K562 (cell line): Measurements from ENCODE around the gene RBM4B. TPM values are rescaled to one million over a fixed set of nuclear protein-coding genes. Genes with fewer than 3 reads are reported as not detected.

Experiments
- BCOR ChIP-seq: fragments of 450-650 bp; IDR thresholded peaks from 2 replicates; pipeline ENCODE4 v1.6.1; 2016
- BHLHE40 ChIP-seq: IDR thresholded peaks from 2 replicates; pipeline ENCODE4 v1.6.1; 2011; ENCODE audit warnings: low read length, improper control_type of control experiment
- CEBPG ChIP-seq, 3 experiments: fragments of 200-800 bp in 1 of 3; sonication (Bioruptor generic) in 1 of 3; sonication (generic) in 1 of 3; formaldehyde crosslinking in 1 of 3; IDR thresholded peaks in 2 of 3; conservative IDR thresholded peaks in 1 of 3; 2 replicates each; pipeline versions ENCODE4 v1.6.1 to v1.8.0; 2016 to 2022; ENCODE audit warnings: missing compliant biosample characterization in 2 of 3, missing genetic modification characterization in 2 of 3, mild to moderate bottlenecking in 1 of 3, missing genetic modification reagents in 1 of 3
- CREM ChIP-seq: IDR thresholded peaks from 2 replicates; pipeline ENCODE4 v1.6.1; 2014; ENCODE audit warnings: antibody characterized with exemption, low read depth
- CSDE1 ChIP-seq, 2 experiments: fragments of 450-650 bp; IDR thresholded peaks; 2 replicates each; pipeline ENCODE4 v1.6.1; 2016; ENCODE audit warnings: mild to moderate bottlenecking in 1 of 2
- EHMT2 ChIP-seq: fragments of 450-650 bp; IDR thresholded peaks from 2 replicates; pipeline ENCODE4 v1.6.1; 2018; ENCODE audit warnings: antibody characterized with exemption
- ELF2 ChIP-seq: fragments of 250-450 bp; sonication (Bioruptor Pico); IDR thresholded peaks from 2 replicates; pipeline ENCODE4 v1.5.0; 2021; ENCODE audit warnings: mild to moderate bottlenecking
- FOSL1 ChIP-seq: fragments of 200-800 bp; sonication (Bioruptor generic); conservative IDR thresholded peaks from 2 replicates; pipeline ENCODE4 v1.6.1; 2016; ENCODE audit warnings: missing genetic modification characterization, missing compliant biosample characterization
- GTF2F1 ChIP-seq: IDR thresholded peaks from 2 replicates; pipeline ENCODE4 v1.6.1; 2011; ENCODE audit warnings: low read depth, low read length, improper control_type of control experiment
- HDAC2 ChIP-seq: fragments of 450-650 bp; IDR thresholded peaks from 2 replicates; pipeline ENCODE4 v1.6.1; 2016; ENCODE audit warnings: mild to moderate bottlenecking
- KAT8 ChIP-seq: fragments of 450-650 bp; IDR thresholded peaks from 2 replicates; pipeline ENCODE4 v1.6.1; 2016; ENCODE audit warnings: low read depth, mild to moderate bottlenecking
- KDM5B ChIP-seq: fragments of 200-600 bp; sonication (generic); IDR thresholded peaks from 2 replicates; pipeline ENCODE4 v1.6.1; 2012; ENCODE audit warnings: low read depth, mild to moderate bottlenecking, moderate library complexity, low read length, control low read depth, inconsistent platforms; ENCODE audit not compliant: insufficient replicate concordance
- MTA1 ChIP-seq: fragments of 450-650 bp; IDR thresholded peaks from 2 replicates; pipeline ENCODE4 v1.6.1; 2017; ENCODE audit warnings: borderline replicate concordance
- NR4A1 ChIP-seq, 2 experiments: fragments of 250-450 bp in 1 of 2; fragments of 450-650 bp in 1 of 2; sonication (Bioruptor Pico) in 1 of 2; IDR thresholded peaks; 2 replicates each; pipeline versions ENCODE4 v1.4.0 to v1.6.1; 2016 to 2020; ENCODE audit warnings: mild to moderate bottlenecking in 2 of 2, missing compliant biosample characterization in 1 of 2, missing genetic modification characterization in 1 of 2, moderate library complexity in 1 of 2
- PHB ChIP-seq: fragments of 250-450 bp; sonication (Bioruptor Pico); IDR thresholded peaks from 2 replicates; pipeline ENCODE4 v1.5.0; 2021
- RBFOX2 ChIP-seq: fragments of 200-400 bp; formaldehyde crosslinking; IDR thresholded peaks from 2 replicates; pipeline ENCODE4 v1.6.1; 2017; ENCODE audit warnings: low read depth, mild to moderate bottlenecking, low read length, moderate library complexity
- RBM15 ChIP-seq: fragments of 200-400 bp; formaldehyde crosslinking; IDR thresholded peaks from 2 replicates; pipeline ENCODE4 v1.6.1; 2018; ENCODE audit warnings: mild to moderate bottlenecking, low read length, moderate library complexity; ENCODE audit not compliant: insufficient read depth
- RBM22 ChIP-seq: fragments of 200-400 bp; formaldehyde crosslinking; IDR thresholded peaks from 2 replicates; pipeline ENCODE4 v1.6.1; 2018; ENCODE audit warnings: low read length, low read depth; ENCODE audit not compliant: poor library complexity, severe bottlenecking
- RUNX1 ChIP-seq: sonication (generic); IDR thresholded peaks from 2 replicates; pipeline ENCODE4 v1.6.1; 2016; ENCODE audit warnings: antibody characterized with exemption, low read depth
- SMARCA4 ChIP-seq: fragments of 450-650 bp; IDR thresholded peaks from 2 replicates; pipeline ENCODE4 v1.6.1; 2016
- ZBTB7A ChIP-seq: IDR thresholded peaks from 2 replicates; pipeline ENCODE4 v1.6.1; 2011; ENCODE audit warnings: low read depth, mild to moderate bottlenecking, low read length, moderate library complexity, borderline replicate concordance; ENCODE audit not compliant: control insufficient read depth
- ZNF239 ChIP-seq: fragments of 250-450 bp; sonication (Bioruptor Pico); IDR thresholded peaks from 2 replicates; pipeline ENCODE4 v1.4.0; 2020; ENCODE audit warnings: mild to moderate bottlenecking
- polyA plus RNA-seq, 8 experiments: library from polyadenylated mRNA; depleted of rRNA in 4 of 8; stranded (reverse) in 5 of 8; unstranded in 3 of 8; fragments of >200 nt; fragmentation: Nextera tagmentation in 2 of 8; fragmentation: Illumina TruSeq in 1 of 8; extraction: Ambion mirVana in 2 of 8; extraction: Trizol in 1 of 8; gene quantifications; 2 replicates each; pipeline versions ENCODE4 v1.2.1 to v1.2.3, GENCODE V29; 2011 to 2014; ENCODE audit warnings: inconsistent platforms in 1 of 8, missing spikeins in 1 of 8
- total RNA-seq, 7 experiments: library from RNA; depleted of rRNA in 6 of 7; stranded (reverse); fragments of >200 nt in 6 of 7; fragmentation: Illumina TruSeq in 2 of 7; extraction: Trizol in 2 of 7; gene quantifications; 2 replicates each; pipeline versions ENCODE4 v1.2.1 to v1.2.3, GENCODE V29; 2011 to 2021; ENCODE audit warnings: low replicate concordance in 1 of 7
- TF ChIP-seq, protein P1 (sequence below): fragments of 250-450 bp; sonication (Bioruptor Pico); IDR thresholded peaks from 2 replicates; pipeline ENCODE4 v1.9.0; 2021; ENCODE audit warnings: mild to moderate bottlenecking, inconsistent platforms
- TF ChIP-seq, protein P2 (sequence below): fragments of 450-650 bp; formaldehyde crosslinking; IDR thresholded peaks from 2 replicates; pipeline ENCODE4 v1.4.0; 2020; ENCODE audit warnings: mild to moderate bottlenecking, moderate library complexity

RBM4B gene
- total and polyA plus RNA-seq, 9 of the 15 experiments (the other 6 are each of a cell fraction or from before 2014, with no cell fraction given), result 14.6 to 39.9 (median 23.3) TPM

DNA sequence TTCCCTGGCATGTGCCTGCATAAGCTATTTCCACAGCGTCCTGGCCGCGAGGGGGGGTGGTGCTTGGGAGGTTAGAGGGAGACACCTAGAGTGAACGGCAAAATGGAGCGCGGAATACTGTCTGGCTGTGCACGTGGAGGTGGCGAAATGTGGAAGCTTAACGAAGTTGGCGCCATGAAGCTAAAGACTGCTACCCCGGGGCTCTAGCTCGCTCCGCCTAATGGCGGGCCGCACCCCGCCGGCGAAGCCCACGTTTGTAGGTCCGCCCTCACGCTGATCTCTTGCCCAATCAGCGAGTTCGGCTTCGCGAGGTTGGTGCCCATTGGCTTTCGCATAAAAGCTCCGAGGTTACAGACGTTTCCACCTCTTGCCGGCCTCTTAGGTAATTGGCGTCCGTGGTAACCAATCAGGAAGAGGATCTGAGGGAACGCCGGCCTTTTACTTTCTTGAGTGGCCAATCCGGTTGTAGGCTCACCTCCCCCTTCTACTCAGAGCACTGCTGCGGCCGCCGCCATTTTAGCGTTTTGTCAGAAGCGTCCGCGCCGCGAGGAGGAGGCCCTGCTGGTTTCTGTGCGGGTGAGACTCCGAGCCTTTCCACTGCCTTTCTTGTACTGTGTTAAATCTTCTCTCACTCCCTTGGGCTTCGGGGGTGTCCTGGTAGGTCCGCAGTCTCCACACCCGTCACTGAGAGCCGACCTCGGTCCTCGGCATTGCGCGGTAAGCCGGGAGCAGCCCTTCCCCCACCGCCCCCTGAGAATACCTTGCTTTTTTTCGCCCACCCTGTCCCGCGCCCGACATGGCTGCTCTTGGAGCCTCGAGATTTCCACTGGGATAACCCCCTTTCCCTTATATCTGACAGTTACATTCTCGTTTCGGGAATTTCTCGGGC, 39.3 kb downstream of the RBM4B start, which contains the start of gene RBM4 (continued):
- peak; percentile 33; the same call in 1 of the 2 replicates for TF ChIP-seq HDAC2
- TF ChIP-seq CSDE1 (IDR thresholded peaks at IDR 0.05), result no peak
- 0 out of 2 replicates have a peak, but pooled peaks have one; percentile 60 for TF ChIP-seq PHB (CRISPR knock-in tag)
- peak; percentile 63; the same call in 1 of the 2 replicates for TF ChIP-seq ELF2 (CRISPR knock-in tag)
- TF ChIP-seq ZNF239 (CRISPR knock-in tag), result no peak
- peak; percentile 58; the same call in 1 of the 2 replicates for TF ChIP-seq RUNX1
- peak; percentile 61; the same call in 1 of the 2 replicates for TF ChIP-seq NR4A1 (CRISPR knock-in tag; IDR thresholded peaks at IDR 0.05)
- TF ChIP-seq NR4A1 (tag; IDR thresholded peaks at IDR 0.05), result peak; percentile 62
- TF ChIP-seq RBM15, result no peak
- peak; percentile 74 for TF ChIP-seq CEBPG (CRISPR knock-in tag; IDR thresholded peaks at IDR 0.05)
- TF ChIP-seq CEBPG (tag; conservative IDR thresholded peaks at IDR 0.05 in 1 of 2, IDR thresholded peaks at IDR 0.05 in 1 of 2), result peak; percentile 89 to 94
- TF ChIP-seq, protein P1, sequence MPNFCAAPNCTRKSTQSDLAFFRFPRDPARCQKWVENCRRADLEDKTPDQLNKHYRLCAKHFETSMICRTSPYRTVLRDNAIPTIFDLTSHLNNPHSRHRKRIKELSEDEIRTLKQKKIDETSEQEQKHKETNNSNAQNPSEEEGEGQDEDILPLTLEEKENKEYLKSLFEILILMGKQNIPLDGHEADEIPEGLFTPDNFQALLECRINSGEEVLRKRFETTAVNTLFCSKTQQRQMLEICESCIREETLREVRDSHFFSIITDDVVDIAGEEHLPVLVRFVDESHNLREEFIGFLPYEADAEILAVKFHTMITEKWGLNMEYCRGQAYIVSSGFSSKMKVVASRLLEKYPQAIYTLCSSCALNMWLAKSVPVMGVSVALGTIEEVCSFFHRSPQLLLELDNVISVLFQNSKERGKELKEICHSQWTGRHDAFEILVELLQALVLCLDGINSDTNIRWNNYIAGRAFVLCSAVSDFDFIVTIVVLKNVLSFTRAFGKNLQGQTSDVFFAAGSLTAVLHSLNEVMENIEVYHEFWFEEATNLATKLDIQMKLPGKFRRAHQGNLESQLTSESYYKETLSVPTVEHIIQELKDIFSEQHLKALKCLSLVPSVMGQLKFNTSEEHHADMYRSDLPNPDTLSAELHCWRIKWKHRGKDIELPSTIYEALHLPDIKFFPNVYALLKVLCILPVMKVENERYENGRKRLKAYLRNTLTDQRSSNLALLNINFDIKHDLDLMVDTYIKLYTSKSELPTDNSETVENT (CRISPR knock-in tag), result peak; percentile 84
- TF ChIP-seq ZBTB7A, result peak; percentile 45; the same call in 1 of the 2 replicates
- TF ChIP-seq RBFOX2, result peak; percentile 98
- TF ChIP-seq SMARCA4, result 0 out of 2 replicates have a peak, but pooled peaks have one; percentile 26
- no peak for TF ChIP-seq MTA1
- peak; percentile 92 for TF ChIP-seq RBM22
- TF ChIP-seq KAT8, result peak; percentile 82; the same call in 1 of the 2 replicates
- TF ChIP-seq KDM5B, result peak; percentile 87
- peak; percentile 33 for TF ChIP-seq BHLHE40
- TF ChIP-seq CREM, result peak; percentile 71
- no peak for TF ChIP-seq BCOR
- TF ChIP-seq, protein P2, sequence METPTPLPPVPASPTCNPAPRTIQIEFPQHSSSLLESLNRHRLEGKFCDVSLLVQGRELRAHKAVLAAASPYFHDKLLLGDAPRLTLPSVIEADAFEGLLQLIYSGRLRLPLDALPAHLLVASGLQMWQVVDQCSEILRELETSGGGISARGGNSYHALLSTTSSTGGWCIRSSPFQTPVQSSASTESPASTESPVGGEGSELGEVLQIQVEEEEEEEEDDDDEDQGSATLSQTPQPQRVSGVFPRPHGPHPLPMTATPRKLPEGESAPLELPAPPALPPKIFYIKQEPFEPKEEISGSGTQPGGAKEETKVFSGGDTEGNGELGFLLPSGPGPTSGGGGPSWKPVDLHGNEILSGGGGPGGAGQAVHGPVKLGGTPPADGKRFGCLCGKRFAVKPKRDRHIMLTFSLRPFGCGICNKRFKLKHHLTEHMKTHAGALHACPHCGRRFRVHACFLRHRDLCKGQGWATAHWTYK (CRISPR knock-in tag), result peak; percentile 81; the same call in 1 of the 2 replicates
- 0 out of 2 replicates have a peak, but pooled peaks have one; percentile 22 for TF ChIP-seq FOSL1 (tag)
- peak; percentile 42; the same call in 1 of the 2 replicates for TF ChIP-seq GTF2F1
- TF ChIP-seq EHMT2, result no peak
